ENCODE data around the gene SLFN5. TPM values are rescaled to one million over a fixed set of nuclear protein-coding genes. Genes with fewer than 3 reads are reported as not detected.

Gene SLFN5
- total and polyA plus RNA-seq, 2 of the 4 experiments (the other 2 are of a cell fraction) = 13.0 to 48.9 TPM

DNA sequence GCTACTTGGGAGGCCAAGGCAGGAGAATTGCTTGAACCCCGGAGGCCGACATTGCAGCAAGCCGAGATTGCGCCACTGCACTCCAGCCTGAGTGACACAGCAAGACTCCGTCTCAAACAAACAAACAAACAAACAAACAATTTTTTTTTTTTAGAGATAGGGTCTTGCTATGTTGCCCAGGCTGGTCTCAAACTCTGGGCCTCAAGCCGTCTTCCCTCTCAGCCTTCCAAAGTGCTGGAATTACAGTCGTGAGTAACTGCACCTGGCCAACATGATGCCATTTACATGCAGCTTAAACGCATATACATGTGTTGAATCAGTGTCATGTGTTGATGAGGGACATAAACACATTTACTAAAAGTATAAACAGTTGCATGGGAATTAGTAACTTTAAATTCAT is 2.0 kb upstream of the SLFN5 start:
- no peak overlapping the region for H3K23ac ChIP-seq (ENCODE audit: low read depth, low read length)
- H4K5ac ChIP-seq (ENCODE audit: low read depth, low read length) = no peak overlapping the region
- H2BK120ac ChIP-seq (ENCODE audit: low read depth, low read length) = no peak overlapping the region
- ATAC-seq (ENCODE audit: low read depth) = no peak
- no TSS peak for BruUV-seq (replicated peaks)
- DNase-seq = no peak
- no peak overlapping the region for H3K4ac ChIP-seq (ENCODE audit: low read depth, low read length)
- TF ChIP-seq RCOR1 (IDR thresholded peaks at IDR 0.05; ENCODE audit: insufficient replicate concordance, low read length) (no peak), FOS (IDR thresholded peaks at IDR 0.05; ENCODE audit: low read depth, low read length) (no peak), NFE2L2 (IDR thresholded peaks at IDR 0.05; ENCODE audit: low read depth, low read length) (no peak), CEBPB (IDR thresholded peaks at IDR 0.05; ENCODE audit: low read depth, low read length) (no peak), MAZ (IDR thresholded peaks at IDR 0.05; ENCODE audit: borderline replicate concordance, low read depth, low read length) (no peak), SMC3 (IDR thresholded peaks at IDR 0.05; ENCODE audit: low read depth, low read length) (no peak), MXI1 (IDR thresholded peaks at IDR 0.05; ENCODE audit: borderline replicate concordance, low read depth, low read length) (no peak), CHD1 (IDR thresholded peaks at IDR 0.05; ENCODE audit: low read depth, low read length) (no peak), MAFK (IDR thresholded peaks at IDR 0.05; ENCODE audit: low read depth, low read length) (no peak), RFX5 (IDR thresholded peaks at IDR 0.05; ENCODE audit: low read depth, low read length) (no peak), POLR2A (IDR thresholded peaks at IDR 0.05; ENCODE audit: low read depth, low read length) (no peak), ELK1 (IDR thresholded peaks at IDR 0.05; ENCODE audit: borderline replicate concordance, low read depth, low read length) (no peak), RAD21 (IDR thresholded peaks at IDR 0.05; ENCODE audit: low read length) (no peak), BHLHE40 (IDR thresholded peaks at IDR 0.05; ENCODE audit: low read depth, low read length) (no peak)
- TF ChIP-seq, protein P1, sequence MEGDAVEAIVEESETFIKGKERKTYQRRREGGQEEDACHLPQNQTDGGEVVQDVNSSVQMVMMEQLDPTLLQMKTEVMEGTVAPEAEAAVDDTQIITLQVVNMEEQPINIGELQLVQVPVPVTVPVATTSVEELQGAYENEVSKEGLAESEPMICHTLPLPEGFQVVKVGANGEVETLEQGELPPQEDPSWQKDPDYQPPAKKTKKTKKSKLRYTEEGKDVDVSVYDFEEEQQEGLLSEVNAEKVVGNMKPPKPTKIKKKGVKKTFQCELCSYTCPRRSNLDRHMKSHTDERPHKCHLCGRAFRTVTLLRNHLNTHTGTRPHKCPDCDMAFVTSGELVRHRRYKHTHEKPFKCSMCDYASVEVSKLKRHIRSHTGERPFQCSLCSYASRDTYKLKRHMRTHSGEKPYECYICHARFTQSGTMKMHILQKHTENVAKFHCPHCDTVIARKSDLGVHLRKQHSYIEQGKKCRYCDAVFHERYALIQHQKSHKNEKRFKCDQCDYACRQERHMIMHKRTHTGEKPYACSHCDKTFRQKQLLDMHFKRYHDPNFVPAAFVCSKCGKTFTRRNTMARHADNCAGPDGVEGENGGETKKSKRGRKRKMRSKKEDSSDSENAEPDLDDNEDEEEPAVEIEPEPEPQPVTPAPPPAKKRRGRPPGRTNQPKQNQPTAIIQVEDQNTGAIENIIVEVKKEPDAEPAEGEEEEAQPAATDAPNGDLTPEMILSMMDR (conservative IDR thresholded peaks at IDR 0.05; ENCODE audit: low read depth, low read length) = no peak
- TF ChIP-seq, protein P2, sequence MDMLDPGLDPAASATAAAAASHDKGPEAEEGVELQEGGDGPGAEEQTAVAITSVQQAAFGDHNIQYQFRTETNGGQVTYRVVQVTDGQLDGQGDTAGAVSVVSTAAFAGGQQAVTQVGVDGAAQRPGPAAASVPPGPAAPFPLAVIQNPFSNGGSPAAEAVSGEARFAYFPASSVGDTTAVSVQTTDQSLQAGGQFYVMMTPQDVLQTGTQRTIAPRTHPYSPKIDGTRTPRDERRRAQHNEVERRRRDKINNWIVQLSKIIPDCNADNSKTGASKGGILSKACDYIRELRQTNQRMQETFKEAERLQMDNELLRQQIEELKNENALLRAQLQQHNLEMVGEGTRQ (IDR thresholded peaks at IDR 0.05; ENCODE audit: low read depth, low read length) = no peak
- H2BK20ac ChIP-seq (ENCODE audit: low read depth, low read length) = no peak overlapping the region
- peaks cover 5% of the 10 kb centered on the region for H4K20me1 ChIP-seq (ENCODE audit: insufficient read depth, low read length)
- peaks cover 4% of the 10 kb centered on the region; the same call in 1 of the 2 replicates for H3K9me1 ChIP-seq (ENCODE audit: insufficient read depth, low read length)
- H2BK15ac ChIP-seq (ENCODE audit: low read depth, low read length) = no peak overlapping the region
- no peak overlapping the region for H3K9ac ChIP-seq (ENCODE audit: low read depth, low read length)
- no peak overlapping the region for H4K91ac ChIP-seq (ENCODE audit: insufficient read depth, low read depth, low read length)
- H2AK5ac ChIP-seq (ENCODE audit: low read depth, low read length) = no peak overlapping the region
- H3K79me1 ChIP-seq (ENCODE audit: low read depth in 1 of 2, low read length in 2 of 2) = peaks cover 8 to 27% of the 10 kb centered on the region in 2 experiments
- no peak overlapping the region for H2AK9ac ChIP-seq (replicated peaks; ENCODE audit: low read depth, low read length, poor library complexity)
- no peaks in the 10 kb centered on the region for H3K27me3 ChIP-seq (ENCODE audit: control insufficient read depth, insufficient read depth, low read length)
- no peak overlapping the region for H3K56ac ChIP-seq (ENCODE audit: extremely low read depth, insufficient read depth, low read length)
- peaks cover 5% of the 10 kb centered on the region for H3K4me1 ChIP-seq (ENCODE audit: control insufficient read depth, insufficient read depth, low read length)
- no peak overlapping the region for H2BK5ac ChIP-seq (ENCODE audit: low read depth, low read length, poor library complexity, severe bottlenecking)
- dilution Hi-C loops (cut with HindIII; ENCODE audit: low sequenced_read_pairs, unreplicated experiment) (no loop called here), intact Hi-C loops (cut with micrococcal nuclease) (loop anchor here (5.0 to 10.0 kb wide), 3 partner anchors 69 to 504 kb away; partner anchors contain the start of gene SLFN11), in situ Hi-C loops (cut with MboI; ENCODE audit: low sequenced_read_pairs) (no loop called here)
- no peak overlapping the region for H3K4me3 ChIP-seq (ENCODE audit: insufficient read depth, low read depth, low read length)
- no peak overlapping the region for H4K8ac ChIP-seq (ENCODE audit: low read depth in 2 of 2, low read length in 2 of 2)
- H3K4me2 ChIP-seq (ENCODE audit: low read depth, low read length) = no peak overlapping the region
- no peaks in the 10 kb centered on the region for H3K36me3 ChIP-seq (ENCODE audit: control insufficient read depth, insufficient read depth, low read length)
- H2AFZ ChIP-seq (replicated peaks; ENCODE audit: low read length, poor library complexity) = no peak overlapping the region
- CTCF ChIA-PET = interaction anchor here (0.7 kb wide), 1 partner anchor 99 kb away, joined by 3 read pairs; the partner anchor contains the start of gene NLE1
- H3K27ac ChIP-seq (ENCODE audit: insufficient read depth, low read length) = no peak overlapping the region
- POLR2A ChIA-PET (ENCODE audit: unreplicated experiment) = no interaction called here
- H3K14ac ChIP-seq (replicated peaks; ENCODE audit: low read depth, low read length) = no peak overlapping the region
- no peak overlapping the region for H3K18ac ChIP-seq (ENCODE audit: low read depth, low read length)
- no CpG with 5 or more reads among the region's 8 CpGs for WGBS, 2 experiments (ENCODE audit: extremely low coverage in 2 of 2, insufficient read length in 1 of 2)
- no peaks in the 10 kb centered on the region for H3K9me3 ChIP-seq (ENCODE audit: control insufficient read depth, insufficient read depth, low read length)
